Activated effector memory CD4-positive, alpha-beta T cell treated with Interleukin-2 at 50 U/mL for 16 hours (primary cell): ENCODE results near the gene ATP11A.
"Not testable (repeated sequence)": the region's sequence is repeated elsewhere in the genome, so short reads cannot be mapped to it uniquely, and the experiment has no call there.

ENCODE experiments used
- DNase-seq: peaks from one replicate; pipeline ENCODE4 v3.0.0-alpha.2; 2020

Gene ATP11A

GRCh38 chr13:112779856-112780604 lies 90.2 kb downstream of the ATP11A start:
- no peak for DNase-seq

GRCh38 chr13:112781287-112781686 lies 91.4 kb downstream of the ATP11A start:
- DNase-seq, result no peak

- DNase-seq, result no peak
These were observed 92.1 kb downstream of the ATP11A start for GRCh38 chr13:112781881-112782361.

GRCh38 chr13:112782429-112783010 lies 92.7 kb downstream of the ATP11A start:
- DNase-seq, result no peak

GRCh38 chr13:112783135-112783977 lies 93.5 kb downstream of the ATP11A start:
- DNase-seq, result no peak

GRCh38 chr13:112783978-112784371 lies 94.1 kb downstream of the ATP11A start:
- no peak for DNase-seq

- no peak for DNase-seq
These were observed 95.1 kb downstream of the ATP11A start for GRCh38 chr13:112784811-112785482.

GRCh38 chr13:112785483-112785856 lies 95.6 kb downstream of the ATP11A start:
- DNase-seq, result no peak

GRCh38 chr13:112786810-112787209 lies 97.0 kb downstream of the ATP11A start:
- DNase-seq, result not testable (repeated sequence)

- no peak for DNase-seq
These were observed 101.2 kb downstream of the ATP11A start for GRCh38 chr13:112790735-112791641.

GRCh38 chr13:112791663-112792440 lies 102.0 kb downstream of the ATP11A start:
- no peak for DNase-seq

GRCh38 chr13:112792511-112792910 lies 102.7 kb downstream of the ATP11A start:
- no peak for DNase-seq

GRCh38 chr13:112793545-112794445 lies 104.0 kb downstream of the ATP11A start:
- no peak for DNase-seq

GRCh38 chr13:112795277-112795676 lies 105.4 kb downstream of the ATP11A start:
- DNase-seq, result no peak

GRCh38 chr13:112796190-112796915 lies 106.5 kb downstream of the ATP11A start:
- no peak for DNase-seq

GRCh38 chr13:112799394-112799793 lies 109.6 kb downstream of the ATP11A start:
- no peak for DNase-seq

- DNase-seq, result no peak
These were observed 110.2 kb downstream of the ATP11A start for GRCh38 chr13:112800057-112800456.

- not testable (repeated sequence) for DNase-seq
These were observed 111.0 kb downstream of the ATP11A start for GRCh38 chr13:112800807-112801206.

GRCh38 chr13:112802802-112803195 lies 113.0 kb downstream of the ATP11A start:
- no peak for DNase-seq
